Transverse colon (tissue), 4 donors: ENCODE data around the gene GNE. TPM values are rescaled to one million over a fixed set of nuclear protein-coding genes. Genes with fewer than 3 reads are reported as not detected.
A peak's percentile ranks its signal among the peaks of the same experiment; 100 is the strongest.

Experiments
- DNase-seq: peaks from one replicate; pipeline ENCODE4 v3.0.0-alpha.2; 2019
- H3K27ac ChIP-seq, 4 donors: fragments of 200-600 bp; sonication (generic); 2 replicates each; pipeline ENCODE4 v1.5.1; 2016 to 2018; ENCODE audit warnings: inconsistent platforms in 4 of 4
- H3K27me3 ChIP-seq: fragments of 200-600 bp; sonication (generic); 2 replicates; pipeline ENCODE4 v1.5.1; 2017; ENCODE audit warnings: inconsistent platforms
- H3K36me3 ChIP-seq, 4 donors: fragments of 200-600 bp; sonication (generic); 2 replicates each; pipeline ENCODE4 v1.5.1; 2017 to 2019; ENCODE audit warnings: inconsistent platforms in 4 of 4
- H3K4me1 ChIP-seq, 4 donors: fragments of 200-600 bp; sonication (generic); 2 replicates each; pipeline ENCODE4 v1.5.1; 2017 to 2020; ENCODE audit warnings: inconsistent platforms in 4 of 4
- H3K4me3 ChIP-seq, 4 donors: fragments of 200-600 bp; sonication (generic); 1 replicate in 1 of 4; 2 replicates in 3 of 4; pipeline versions ENCODE4 v1.5.1 to v1.6.1; 2017 to 2019; ENCODE audit warnings: inconsistent platforms in 4 of 4
- H3K9me3 ChIP-seq, 2 donors: fragments of 200-600 bp; sonication (generic); 2 replicates each; pipeline ENCODE4 v1.5.1; 2017 to 2019; ENCODE audit warnings: inconsistent platforms in 2 of 2
- EP300 ChIP-seq: sonication (generic); formaldehyde crosslinking; IDR thresholded peaks from one replicate; pipeline ENCODE4 v1.6.1; 2017; ENCODE audit warnings: antibody characterized with exemption, low read depth
- POLR2A ChIP-seq: fragments of 450-650 bp; IDR thresholded peaks from one replicate; pipeline ENCODE4 v1.6.1; 2016; ENCODE audit warnings: antibody characterized with exemption, mild to moderate bottlenecking, moderate library complexity
- POLR2AphosphoS5 ChIP-seq, 3 donors: sonication (generic); formaldehyde crosslinking; IDR thresholded peaks; one replicate each; pipeline ENCODE4 v1.6.1; 2016; ENCODE audit warnings: antibody characterized with exemption in 3 of 3
- WGBS, 2 donors: methylation state at CpG; one replicate each; pipeline ENCODE4 v1.1.5; 2018; ENCODE audit warnings: low coverage in 1 of 2; 5-methylcytosine and 5-hydroxymethylcytosine counted together
- in situ Hi-C, 4 donors: fragments of 200-750 bp; cut with MboI; loops; one replicate each; pipeline versions ENCODE4 v1.15.0 to v1.15.1; 2017; ENCODE audit warnings: low sequenced_read_pairs in 3 of 4, low pct_ligation_motif_present in 1 of 4, low pct_unique_long_range_greater_than_20kb in 1 of 4
- intact Hi-C: fragments of 100-400 bp; cut with DNase I; formaldehyde crosslinking; loops from one replicate; pipeline ENCODE4 v1.15.1; 2023; ENCODE audit warnings: low total_unique reads
- total RNA-seq, 4 donors: library from RNA; depleted of rRNA; stranded (reverse); fragments of >200 nt; gene quantifications; one replicate each; pipeline ENCODE4 v1.1.0, GENCODE V29; 2016
- TF ChIP-seq, protein P1 (sequence below), 5 experiments: fragments of 200-600 bp in 3 of 5; fragments of 450-650 bp in 2 of 5; sonication (generic) in 3 of 5; IDR thresholded peaks; 1 replicate in 2 of 5; 2 replicates in 3 of 5; pipeline ENCODE4 v1.5.1; 2016 to 2017; ENCODE audit warnings: antibody characterized with exemption in 5 of 5, inconsistent platforms in 3 of 5, mild to moderate bottlenecking in 2 of 5, moderate library complexity in 1 of 5

The GNE gene
- total RNA-seq, 4 donors from 2014 or later = 32.2 to 122 (median 82.1) TPM

DNA sequence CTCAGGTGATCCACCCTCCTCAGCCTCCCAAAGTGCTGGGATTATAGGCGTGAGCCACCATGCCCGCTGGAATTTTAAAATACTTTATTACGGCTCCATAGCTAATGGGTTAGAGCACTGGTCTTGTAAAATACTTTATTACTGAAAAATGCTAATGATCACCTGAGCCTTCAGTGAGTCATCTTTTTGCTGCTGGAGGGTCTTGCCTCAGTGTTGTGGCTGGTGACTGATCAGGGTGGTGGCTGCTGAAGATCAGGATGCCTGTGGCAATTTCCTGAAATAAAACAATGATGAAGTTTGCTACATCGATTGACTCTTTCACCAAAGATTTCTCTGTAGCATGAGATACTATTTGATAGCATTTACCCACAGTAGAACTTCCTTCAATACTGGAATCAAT lies 26.0 kb upstream of the GNE start:
- in situ Hi-C loops = no loop called here
- WGBS, 2 donors = 91% methylated on average over 4 of the region's 4 CpGs; no CpG with 5 or more reads in 1 of the 2 donors
- intact Hi-C loops = no loop called here

DNA sequence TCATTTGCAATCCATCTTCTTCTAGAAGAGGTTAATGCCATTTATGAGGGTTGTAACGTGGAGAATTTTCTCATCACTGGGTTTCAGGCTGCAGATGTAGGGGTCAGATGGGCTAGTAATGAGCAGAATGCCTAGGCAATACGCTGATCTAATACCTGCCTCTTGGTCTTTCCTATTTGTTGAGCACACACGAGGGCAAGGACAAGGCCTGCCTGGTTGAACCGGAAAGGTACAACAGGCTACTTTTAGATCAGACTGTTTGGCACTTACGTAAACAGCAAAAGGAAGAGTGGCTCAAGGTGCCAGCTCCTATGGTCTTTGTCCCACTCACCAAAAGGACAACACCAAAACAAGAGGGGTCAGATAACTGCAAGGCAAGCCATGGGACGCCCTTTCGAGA lies 24.0 kb upstream of the GNE start:
- DNase-seq = no peak
- 86 to 92% methylated on average over 6 to 7 of the region's 7 CpGs for WGBS, 2 donors

More for the DNA sequence above, 26.0 kb upstream of the GNE start:
- no peak for TF ChIP-seq POLR2AphosphoS5 (IDR thresholded peaks at IDR 0.05)
- no peak for TF ChIP-seq POLR2A
- TF ChIP-seq, protein P1, sequence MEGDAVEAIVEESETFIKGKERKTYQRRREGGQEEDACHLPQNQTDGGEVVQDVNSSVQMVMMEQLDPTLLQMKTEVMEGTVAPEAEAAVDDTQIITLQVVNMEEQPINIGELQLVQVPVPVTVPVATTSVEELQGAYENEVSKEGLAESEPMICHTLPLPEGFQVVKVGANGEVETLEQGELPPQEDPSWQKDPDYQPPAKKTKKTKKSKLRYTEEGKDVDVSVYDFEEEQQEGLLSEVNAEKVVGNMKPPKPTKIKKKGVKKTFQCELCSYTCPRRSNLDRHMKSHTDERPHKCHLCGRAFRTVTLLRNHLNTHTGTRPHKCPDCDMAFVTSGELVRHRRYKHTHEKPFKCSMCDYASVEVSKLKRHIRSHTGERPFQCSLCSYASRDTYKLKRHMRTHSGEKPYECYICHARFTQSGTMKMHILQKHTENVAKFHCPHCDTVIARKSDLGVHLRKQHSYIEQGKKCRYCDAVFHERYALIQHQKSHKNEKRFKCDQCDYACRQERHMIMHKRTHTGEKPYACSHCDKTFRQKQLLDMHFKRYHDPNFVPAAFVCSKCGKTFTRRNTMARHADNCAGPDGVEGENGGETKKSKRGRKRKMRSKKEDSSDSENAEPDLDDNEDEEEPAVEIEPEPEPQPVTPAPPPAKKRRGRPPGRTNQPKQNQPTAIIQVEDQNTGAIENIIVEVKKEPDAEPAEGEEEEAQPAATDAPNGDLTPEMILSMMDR (IDR thresholded peaks at IDR 0.05) = no peak
- no peak for TF ChIP-seq EP300
- no peaks in the 10 kb centered on the region for H3K9me3 ChIP-seq
- H3K27ac ChIP-seq = no peak overlapping the region
- H3K27me3 ChIP-seq = no peaks in the 10 kb centered on the region
- no peak overlapping the region for H3K4me3 ChIP-seq
- no peaks in the 10 kb centered on the region for H3K36me3 ChIP-seq
- DNase-seq = no peak
- H3K4me1 ChIP-seq = no peaks in the 10 kb centered on the region

DNA sequence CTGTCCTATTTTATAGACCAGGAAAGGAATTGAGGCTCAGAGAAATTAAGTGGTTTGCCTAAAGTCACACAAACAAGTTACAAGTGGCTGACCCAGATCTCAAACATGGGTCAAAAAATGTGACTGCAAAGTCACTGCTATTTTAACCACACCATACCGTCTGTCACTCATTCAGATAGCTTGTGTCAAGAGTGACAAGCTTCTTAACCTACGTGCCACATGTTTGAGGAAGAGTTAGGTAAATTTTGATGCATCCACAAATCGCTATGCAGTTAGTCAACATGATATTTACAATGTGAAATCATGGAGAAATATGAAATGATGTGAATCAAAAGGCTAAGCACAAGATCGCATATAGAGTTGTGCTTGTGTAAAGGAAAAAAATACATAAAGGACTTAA lies 22.7 kb upstream of the GNE start:
- no peak overlapping the region for H3K4me3 ChIP-seq
- 90 to 93% methylated on average over 3 to 4 of the region's 4 CpGs for WGBS, 2 donors
- in situ Hi-C loops (no loop called here), intact Hi-C loops (no loop called here)
- no peak for TF ChIP-seq EP300
- H3K27ac ChIP-seq = no peak overlapping the region
- no peaks in the 10 kb centered on the region for H3K36me3 ChIP-seq
- H3K4me1 ChIP-seq = peaks cover 0 to 4% (median 0%) of the 10 kb centered on the region in 4 donors
- DNase-seq = no peak
- no peaks in the 10 kb centered on the region for H3K9me3 ChIP-seq
- no peaks in the 10 kb centered on the region for H3K27me3 ChIP-seq

More for the DNA sequence above, 24.0 kb upstream of the GNE start:
- Histone ChIP-seq H3K27ac (no peak overlapping the region), H3K27me3 (no peaks in the 10 kb centered on the region), H3K4me3 (no peak overlapping the region), H3K36me3 (no peaks in the 10 kb centered on the region), H3K4me1 (no peaks in the 10 kb centered on the region), H3K9me3 (no peaks in the 10 kb centered on the region)
- TF ChIP-seq, protein P1 (IDR thresholded peaks at IDR 0.05) = no peak
- TF ChIP-seq EP300 (no peak), POLR2A (no peak), POLR2AphosphoS5 (IDR thresholded peaks at IDR 0.05) (no peak)
- intact Hi-C loops (no loop called here), in situ Hi-C loops (no loop called here)

DNA sequence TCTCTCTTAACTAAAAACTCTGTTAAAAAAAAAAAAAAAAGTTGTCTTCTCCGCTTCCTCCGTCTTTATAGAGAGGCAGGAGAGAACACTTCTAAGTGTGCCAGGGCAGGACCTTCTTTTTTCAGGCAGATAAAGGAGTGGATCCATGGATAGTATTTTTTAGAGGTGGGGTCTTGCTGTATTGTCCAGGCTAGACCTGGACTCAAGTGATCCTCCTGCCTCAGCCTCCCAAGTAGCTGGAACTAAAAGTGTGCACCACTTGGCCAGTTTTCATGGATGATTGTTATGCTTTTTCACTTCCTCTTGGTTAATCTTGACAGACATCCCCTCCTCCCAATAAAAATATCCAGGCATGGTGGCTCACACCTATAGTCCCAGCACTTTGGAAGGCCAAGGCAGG lies 20.0 kb upstream of the GNE start:
- TF ChIP-seq POLR2A (no peak), POLR2AphosphoS5 (IDR thresholded peaks at IDR 0.05) (no peak)
- 96 to 100% methylated on average over 2 of the region's 2 CpGs for WGBS, 2 donors
- intact Hi-C loops = no loop called here
- Histone ChIP-seq H3K4me3 (no peak overlapping the region), H3K36me3 (no peaks in the 10 kb centered on the region), H3K9me3 (no peaks in the 10 kb centered on the region), H3K27me3 (no peaks in the 10 kb centered on the region), H3K4me1 (peaks cover 0 to 4% (median 2%) of the 10 kb centered on the region in 4 donors), H3K27ac (no peak overlapping the region)
- in situ Hi-C loops = no loop called here
- no peak for DNase-seq

DNA sequence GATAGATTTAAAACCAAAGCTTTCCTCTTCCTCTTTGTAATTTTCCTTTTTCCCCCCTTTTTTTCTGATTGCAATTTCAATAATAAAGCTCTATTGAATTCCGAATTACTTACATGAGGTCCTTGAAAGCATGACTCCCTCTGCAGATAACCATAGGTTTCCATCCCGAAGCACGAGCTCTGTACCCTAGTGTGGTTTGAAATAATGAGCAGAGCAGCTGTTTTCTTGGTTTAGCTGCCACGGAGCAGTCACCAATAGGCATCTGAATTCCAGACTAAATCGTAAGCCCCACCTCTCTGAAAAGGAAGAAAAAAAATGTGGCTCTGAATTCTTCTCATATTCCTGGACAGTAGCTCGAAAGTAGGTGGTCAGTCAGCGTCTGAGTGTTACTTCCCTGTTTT lies 18.5 kb upstream of the GNE start:
- no peaks in the 10 kb centered on the region for H3K27me3 ChIP-seq
- peak overlapping the region in 3 of 4 donors; percentile 31 to 49 (median 42) for H3K4me3 ChIP-seq
- WGBS, 2 donors = 12 to 27% methylated on average over 5 to 7 of the region's 7 CpGs
- peak overlapping the region; percentile 37 to 83 (median 70) for H3K27ac ChIP-seq
- DNase-seq = peak; percentile 41
- intact Hi-C loops (no loop called here), in situ Hi-C loops (no loop called here)
- H3K4me1 ChIP-seq = peaks cover 0 to 4% (median 2%) of the 10 kb centered on the region in 4 donors
- no peaks in the 10 kb centered on the region for H3K36me3 ChIP-seq
- TF ChIP-seq POLR2A = peak; percentile 36
- TF ChIP-seq, protein P1 (IDR thresholded peaks at IDR 0.05) = no peak
- peak; percentile 7 to 79 (median 75) for TF ChIP-seq POLR2AphosphoS5 (IDR thresholded peaks at IDR 0.05)
- H3K9me3 ChIP-seq = no peaks in the 10 kb centered on the region
